HG02588 (cell line): ENCODE results near the gene NPEPL1.

Experiments
- ATAC-seq: cut with Tn5 transposase; IDR thresholded peaks from one replicate; pipeline ENCODE4 v1.9.1; 2021; ENCODE audit warnings: mild to moderate bottlenecking, moderate library complexity; ENCODE audit not compliant: unreplicated experiment

The NPEPL1 gene

DNA sequence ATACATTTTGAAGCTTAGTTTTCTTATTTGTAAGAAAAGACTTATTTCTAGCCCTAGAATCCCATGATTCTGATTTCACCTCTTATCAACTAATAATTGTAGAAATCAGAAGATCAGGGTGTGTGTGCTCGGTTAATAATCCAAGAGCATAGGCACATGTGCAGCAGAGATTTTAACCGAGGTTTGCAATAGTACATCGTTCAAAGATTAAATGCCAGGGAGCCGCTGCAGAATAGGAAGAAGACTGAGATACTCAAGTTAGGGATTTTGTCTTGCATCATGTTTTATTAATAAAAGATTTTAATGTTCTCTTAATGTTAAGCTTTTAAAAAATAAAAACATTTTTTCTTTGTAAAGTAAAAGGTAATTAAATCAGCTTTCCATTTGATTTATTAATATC is 34.6 kb upstream of the NPEPL1 start:
- no peak for ATAC-seq

GRCh38 chr20:58658760-58659159 is 33.8 kb upstream of the NPEPL1 start:
- ATAC-seq: no peak

DNA sequence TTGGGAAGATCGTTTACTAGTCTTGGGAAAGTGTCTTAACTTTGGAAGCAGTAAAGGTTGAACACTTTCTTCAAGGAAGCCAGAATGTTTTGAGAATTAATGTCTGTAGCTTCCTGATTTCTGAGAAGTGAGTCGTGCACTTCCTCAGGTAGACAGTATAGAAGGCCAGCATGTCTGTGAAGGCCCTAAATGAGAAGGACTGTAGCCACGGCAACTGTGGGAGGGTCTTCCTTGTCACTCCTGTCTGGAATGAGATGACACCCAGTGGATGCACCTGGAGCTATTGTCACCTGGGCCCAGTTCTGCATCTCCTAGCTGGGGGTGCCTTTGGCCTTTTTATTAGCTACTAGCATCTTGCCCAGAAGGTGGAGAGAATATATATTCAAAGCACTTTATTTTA is 32.8 kb upstream of the NPEPL1 start:
- no peak for ATAC-seq

- no peak for ATAC-seq
These were observed 31.6 kb upstream of the NPEPL1 start for GRCh38 chr20:58660855-58661597.

DNA sequence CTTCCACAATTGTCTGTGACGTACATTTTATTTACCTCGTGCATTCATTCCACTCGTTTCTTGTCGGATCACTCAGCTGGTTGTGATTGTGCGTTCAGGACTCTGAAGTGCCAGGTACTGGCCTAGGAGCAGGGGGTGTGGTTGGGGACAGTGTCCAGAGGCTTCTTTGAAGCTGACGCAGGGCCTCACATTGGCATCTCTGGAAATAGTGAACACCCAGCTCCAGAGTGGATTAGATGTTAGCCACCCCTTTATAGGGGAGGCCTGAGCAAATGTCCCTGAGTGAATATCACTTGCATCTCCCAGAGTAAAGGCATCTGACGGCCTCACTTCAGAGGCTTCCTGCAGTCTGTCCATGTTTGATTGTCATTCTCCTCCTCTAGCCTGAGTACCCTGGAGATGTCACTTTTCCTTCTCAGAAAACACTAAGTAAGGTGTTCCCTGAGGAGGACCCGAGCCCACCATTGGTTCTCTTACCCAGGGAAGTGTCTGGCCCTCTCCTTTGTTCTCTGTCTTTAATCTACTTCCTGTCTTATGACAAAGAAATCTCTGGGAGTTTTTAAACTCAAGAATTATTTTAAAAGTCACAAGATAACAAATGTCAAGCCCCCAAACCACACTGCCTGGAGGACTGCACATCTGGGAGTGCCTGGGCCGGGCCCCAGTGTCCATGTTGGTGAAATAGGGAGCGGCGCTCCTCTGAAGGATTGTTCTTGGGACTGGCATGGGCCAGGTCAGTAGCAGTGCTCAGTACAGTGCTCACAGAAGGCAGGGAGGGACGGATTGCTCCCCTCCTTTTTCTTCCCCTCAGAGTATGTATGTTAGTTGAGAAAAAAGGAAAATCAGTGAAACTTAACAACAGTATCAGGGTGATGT is 30.8 kb upstream of the NPEPL1 start:
- ATAC-seq: no peak

DNA sequence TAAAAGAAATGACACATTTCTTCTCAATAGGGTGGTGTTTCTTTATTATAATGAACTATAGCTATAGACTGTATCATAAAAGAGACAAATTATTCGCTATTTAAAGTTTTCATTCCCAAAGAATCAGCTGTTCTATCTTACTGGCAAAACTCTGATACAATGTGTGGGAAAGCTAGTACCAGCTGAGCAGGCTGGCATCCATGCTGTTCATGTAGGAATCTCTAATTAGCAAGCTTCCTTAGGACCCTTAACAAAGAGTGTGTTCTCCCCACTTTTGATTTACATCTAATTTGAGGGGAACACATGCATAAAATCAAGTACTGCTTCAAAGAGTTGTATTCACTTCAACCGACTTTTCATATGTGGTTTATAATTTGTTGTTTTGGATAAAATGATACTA is 28.3 kb upstream of the NPEPL1 start:
- no peak for ATAC-seq

GRCh38 chr20:58664883-58665282 is 27.7 kb upstream of the NPEPL1 start:
- no peak for ATAC-seq

DNA sequence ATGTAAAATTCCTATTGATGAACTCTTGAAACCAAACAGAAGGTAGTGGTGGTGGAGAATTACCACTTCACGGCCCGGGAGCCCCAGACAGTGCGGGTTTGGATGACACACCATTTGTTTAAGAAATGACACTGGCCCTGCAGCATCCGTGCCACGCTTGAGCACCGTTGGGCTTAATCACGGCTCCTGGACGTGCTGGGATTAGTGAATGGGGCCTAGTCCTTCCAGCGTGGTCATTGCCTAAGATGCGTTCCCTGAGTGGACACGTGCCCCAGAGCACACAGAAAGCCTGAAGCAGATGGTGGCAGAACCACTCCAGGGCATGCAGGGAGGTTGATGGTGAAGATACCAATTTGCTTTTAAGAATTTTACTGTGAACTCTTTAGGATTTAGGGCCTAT is 27.0 kb upstream of the NPEPL1 start:
- no peak for ATAC-seq

GRCh38 chr20:58666702-58667101 is 25.9 kb upstream of the NPEPL1 start:
- ATAC-seq: no peak

DNA sequence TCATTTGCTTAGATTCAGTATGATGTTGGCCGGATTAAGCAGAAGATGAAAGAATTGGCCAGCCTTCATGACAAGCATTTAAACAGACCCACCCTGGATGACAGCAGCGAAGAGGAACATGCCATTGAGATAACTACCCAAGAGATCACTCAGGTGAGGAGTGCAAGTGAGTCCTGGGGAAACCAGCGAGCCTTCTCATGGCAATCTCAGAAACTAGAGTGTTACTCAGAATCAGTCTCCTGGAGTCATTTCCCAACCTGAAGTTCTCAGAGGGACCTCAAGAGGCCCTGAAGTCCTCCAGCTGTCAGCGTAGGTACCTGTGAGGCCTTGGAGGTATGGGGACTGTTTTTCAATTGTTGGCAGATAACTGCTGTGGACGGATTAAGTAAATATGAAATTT is 24.6 kb upstream of the NPEPL1 start:
- no peak for ATAC-seq

- no peak for ATAC-seq
These were observed 23.7 kb upstream of the NPEPL1 start for GRCh38 chr20:58668901-58669286.

- no peak for ATAC-seq
These were observed 23.2 kb upstream of the NPEPL1 start for GRCh38 chr20:58669287-58670006.

- ATAC-seq: no peak
These were observed 22.5 kb upstream of the NPEPL1 start for GRCh38 chr20:58670102-58670501.

- no peak for ATAC-seq
These were observed 21.9 kb upstream of the NPEPL1 start for GRCh38 chr20:58670659-58671058.

DNA sequence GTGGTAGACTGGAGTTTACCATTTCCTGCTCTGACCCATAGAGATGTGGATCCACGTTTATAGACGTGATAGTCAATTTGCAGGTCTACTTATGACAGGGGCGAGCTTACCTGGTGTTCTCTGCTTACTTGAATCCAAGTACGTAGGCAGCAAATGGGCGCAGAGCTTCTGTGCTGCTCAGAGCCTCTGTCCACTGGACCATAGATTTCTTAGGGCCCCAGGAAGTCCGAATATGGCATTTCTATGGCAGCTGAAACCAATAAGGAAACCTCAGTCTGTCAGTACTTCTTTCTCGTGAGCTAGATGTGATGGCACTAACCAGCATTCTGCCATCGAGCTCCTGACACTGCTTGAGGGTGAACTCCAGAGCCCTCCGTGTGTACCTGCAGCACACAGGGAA is 19.5 kb upstream of the NPEPL1 start:
- ATAC-seq: no peak

- no peak for ATAC-seq
These were observed 17.4 kb upstream of the NPEPL1 start for GRCh38 chr20:58675146-58675584.

DNA sequence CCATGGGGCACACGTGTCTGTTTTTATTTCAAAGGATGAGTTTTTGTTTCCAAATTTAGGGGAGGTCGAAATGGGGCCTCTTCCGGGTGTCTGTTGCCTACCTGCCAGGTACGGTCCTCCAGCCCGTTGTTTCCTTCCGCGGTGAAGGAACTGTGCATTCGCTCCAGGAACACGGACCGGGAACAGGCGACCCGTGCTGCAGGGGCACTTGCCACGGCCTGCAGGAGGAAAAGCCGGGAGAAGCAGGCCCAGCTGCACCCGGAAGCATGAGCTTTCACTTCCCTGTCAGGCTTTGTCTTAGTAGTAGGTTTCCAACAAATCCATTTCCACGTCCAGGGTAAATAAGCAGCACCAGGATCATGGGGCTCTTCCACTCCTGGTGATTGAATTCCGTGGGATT is 17.0 kb upstream of the NPEPL1 start:
- ATAC-seq: no peak

DNA sequence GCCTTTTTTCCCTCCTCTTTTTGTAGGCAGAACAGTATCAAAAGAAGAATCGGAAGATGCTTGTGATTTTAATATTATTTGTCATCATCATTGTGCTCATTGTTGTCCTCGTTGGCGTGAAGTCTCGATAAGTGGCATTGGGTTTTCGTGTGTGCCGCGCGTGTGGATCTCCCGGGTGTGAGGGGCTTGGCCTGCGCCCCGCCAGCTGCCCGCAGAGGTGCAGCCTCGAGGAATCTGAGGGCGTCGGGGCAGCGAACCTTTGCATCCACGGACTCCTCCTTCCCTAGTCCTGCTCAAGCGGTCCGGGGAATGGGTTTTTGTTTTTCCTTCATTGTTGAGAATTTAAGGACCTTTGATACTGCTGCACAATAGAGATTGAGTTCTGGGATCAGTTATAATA is 16.4 kb upstream of the NPEPL1 start:
- ATAC-seq: no peak

DNA sequence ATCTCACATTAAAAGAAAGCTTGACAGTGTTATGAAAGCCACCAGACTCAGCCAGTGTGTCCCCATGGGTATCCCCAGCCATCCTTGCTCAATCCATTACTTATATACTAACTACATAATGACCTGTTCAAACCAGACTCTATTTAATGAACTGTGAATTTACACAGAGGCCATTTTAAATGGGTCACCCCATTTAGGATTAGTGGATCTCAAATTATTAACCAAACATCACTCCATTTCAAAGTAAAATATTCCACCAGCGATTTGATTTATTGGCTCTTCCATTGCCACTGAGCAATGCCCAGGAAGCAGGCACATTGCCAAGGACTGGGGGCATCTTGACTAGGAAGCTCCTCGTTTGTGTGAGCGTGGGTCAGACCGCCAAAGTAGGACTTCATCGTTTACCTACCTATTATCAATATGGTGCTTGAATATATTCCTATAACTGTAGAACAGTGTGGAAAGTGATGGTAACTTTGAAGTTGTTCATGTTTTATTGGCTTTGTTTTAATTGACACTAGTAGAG is 15.5 kb upstream of the NPEPL1 start:
- no peak for ATAC-seq

GRCh38 chr20:58677808-58678207 is 14.8 kb upstream of the NPEPL1 start:
- ATAC-seq: no peak

DNA sequence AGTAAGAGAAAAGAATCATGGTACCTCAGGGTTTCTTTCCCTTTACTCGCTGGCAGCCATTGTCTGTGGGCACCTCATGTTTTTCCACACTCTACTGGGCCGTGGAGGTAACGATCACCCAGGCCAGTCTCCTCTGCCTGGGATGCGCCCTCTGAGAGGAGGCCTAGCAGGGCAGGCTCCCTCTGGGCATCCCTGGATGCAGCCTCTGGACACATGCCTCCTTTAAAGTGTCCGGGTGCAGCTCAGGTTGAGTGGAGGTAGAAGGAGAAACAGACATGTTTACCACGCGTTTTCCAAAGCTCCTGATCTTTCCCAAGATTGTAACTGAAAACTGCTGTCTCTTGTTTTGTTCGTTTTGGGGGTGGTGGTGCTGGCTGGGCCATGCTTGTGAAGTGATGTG is 13.8 kb upstream of the NPEPL1 start:
- ATAC-seq: no peak
